OCI-LY3 (cell line): ENCODE data around the gene MINPP1.
"Not testable (repeated sequence)": the region's sequence is repeated elsewhere in the genome, so short reads cannot be mapped to it uniquely, and the experiment has no call there.

Source experiments
- H2AFZ ChIP-seq: fragments of 200-600, 300-600 bp; shearing (Covaris generic); 2 replicates; pipeline ENCODE4 v1.6.0; 2014; ENCODE audit warnings: antibody characterized with exemption, low read depth, low read length
- H3K27ac ChIP-seq: fragments of 200-600, 300-600 bp; sonication (generic); 2 replicates; pipeline ENCODE4 v1.5.1; 2014; ENCODE audit warnings: mild to moderate bottlenecking, low read length, moderate library complexity, mixed read lengths
- H3K27me3 ChIP-seq: fragments of 200-600, 300-600 bp; sonication (generic); 2 replicates; pipeline ENCODE4 v1.6.1; 2014; ENCODE audit warnings: low read depth, low read length, mixed read lengths
- H3K36me3 ChIP-seq: fragments of 200-600, 300-600 bp; sonication (generic); replicated peaks from 2 replicates; pipeline ENCODE3; 2014; ENCODE audit warnings: low read depth, low read length, mixed read lengths
- H3K4me1 ChIP-seq: fragments of 300-600, 200-600 bp; sonication (generic); 2 replicates; pipeline ENCODE4 v1.6.1; 2014; ENCODE audit warnings: low read length, mixed read lengths
- H3K4me2 ChIP-seq: fragments of 200-600, 300-600 bp; sonication (generic); 2 replicates; pipeline ENCODE4 v1.6.1; 2014; ENCODE audit warnings: low read length, mixed read lengths
- H3K4me3 ChIP-seq: fragments of 300-600, 200-600 bp; sonication (generic); 2 replicates; pipeline ENCODE4 v1.5.1; 2014; ENCODE audit warnings: antibody characterized with exemption, mild to moderate bottlenecking, low read length, moderate library complexity
- H3K79me2 ChIP-seq: fragments of 300-600, 200-600 bp; shearing (Covaris generic); 2 replicates; pipeline ENCODE4 v1.6.1; 2014; ENCODE audit warnings: mild to moderate bottlenecking, low read length, mixed read lengths
- H3K9ac ChIP-seq: fragments of 300-600, 200-600 bp; shearing (Covaris generic); 2 replicates; pipeline ENCODE4 v1.6.0; 2014; ENCODE audit warnings: mild to moderate bottlenecking, low read length, moderate library complexity
- H3K9me3 ChIP-seq: fragments of 200-600, 300-600 bp; shearing (Covaris generic); 2 replicates; pipeline ENCODE4 v1.6.1; 2014; ENCODE audit warnings: low read length, mixed read lengths; ENCODE audit not compliant: insufficient read depth
- H4K20me1 ChIP-seq: fragments of 200-600, 300-600 bp; sonication (generic); 2 replicates; pipeline ENCODE4 v1.6.1; 2016; ENCODE audit warnings: low read length, mixed read lengths; ENCODE audit not compliant: insufficient read depth
- CTCF ChIP-seq: fragments of 200-600, 300-600 bp; sonication (generic); IDR thresholded peaks from 2 replicates; pipeline ENCODE4 v1.5.1; 2014; ENCODE audit warnings: antibody characterized with exemption, low read length, low read depth
- EZH2phosphoT487 ChIP-seq: fragments of 200-600 bp; shearing (Covaris generic); IDR thresholded peaks from 2 replicates; pipeline ENCODE4 v1.6.1; 2018; ENCODE audit warnings: antibody characterized with exemption, mixed run types, low read depth

The MINPP1 gene

GRCh38 chr10:87589645-87590051 lies 85.0 kb downstream of the MINPP1 start:
- Histone ChIP-seq H4K20me1 (no peaks in the 10 kb centered on the region), H3K4me2 (no peak overlapping the region), H3K27me3 (no peaks in the 10 kb centered on the region), H3K4me3 (no peak overlapping the region), H3K4me1 (no peaks in the 10 kb centered on the region), H3K79me2 (no peaks in the 10 kb centered on the region), H3K36me3 (no peaks in the 10 kb centered on the region), H3K27ac (no peak overlapping the region), H2AFZ (no peak overlapping the region), H3K9ac (no peak overlapping the region), H3K9me3 (no peaks in the 10 kb centered on the region)
- TF ChIP-seq EZH2phosphoT487 = no peak
- no peak for TF ChIP-seq CTCF

- TF ChIP-seq EZH2phosphoT487 (no peak), CTCF (no peak)
These were observed 86.3 kb downstream of the MINPP1 start for GRCh38 chr10:87590705-87591588.

GRCh38 chr10:87591589-87591886 lies 86.8 kb downstream of the MINPP1 start:
- Histone ChIP-seq H3K4me3 (no peak overlapping the region), H3K9ac (no peak overlapping the region), H2AFZ (no peak overlapping the region), H3K79me2 (no peaks in the 10 kb centered on the region), H3K4me2 (no peak overlapping the region), H3K4me1 (peaks cover 7% of the 10 kb centered on the region), H3K27me3 (no peaks in the 10 kb centered on the region), H4K20me1 (no peaks in the 10 kb centered on the region), H3K9me3 (no peaks in the 10 kb centered on the region), H3K27ac (no peak overlapping the region), H3K36me3 (no peaks in the 10 kb centered on the region)
- TF ChIP-seq CTCF = no peak
- TF ChIP-seq EZH2phosphoT487 = no peak

More at GRCh38 chr10:87590705-87591588, 86.3 kb downstream of the MINPP1 start:
- H3K36me3 ChIP-seq = no peaks in the 10 kb centered on the region
- H4K20me1 ChIP-seq = no peaks in the 10 kb centered on the region
- peaks cover under 1% of the 10 kb centered on the region for H3K4me1 ChIP-seq
- no peak overlapping the region for H3K27ac ChIP-seq
- no peaks in the 10 kb centered on the region for H3K9me3 ChIP-seq
- H3K27me3 ChIP-seq = no peaks in the 10 kb centered on the region
- no peaks in the 10 kb centered on the region for H3K79me2 ChIP-seq
- no peak overlapping the region for H3K4me2 ChIP-seq
- H3K9ac ChIP-seq = no peak overlapping the region
- no peak overlapping the region for H3K4me3 ChIP-seq
- no peak overlapping the region for H2AFZ ChIP-seq

GRCh38 chr10:87592920-87593319 lies 88.2 kb downstream of the MINPP1 start:
- H3K36me3 ChIP-seq, H3K27me3 ChIP-seq, H2AFZ ChIP-seq, H3K79me2 ChIP-seq, H3K9ac ChIP-seq, H3K27ac ChIP-seq, H3K4me2 ChIP-seq, H4K20me1 ChIP-seq, H3K4me3 ChIP-seq, H3K9me3 ChIP-seq: not testable (repeated sequence)
- peaks cover 16% of the 10 kb centered on the region for H3K4me1 ChIP-seq
